ENCODE measurements around the gene SDSL. TPM values are rescaled to one million over a fixed set of nuclear protein-coding genes. Genes with fewer than 3 reads are reported as not detected.

Gene SDSL
- 6.3 and 7.7 TPM in 2 replicates for total RNA-seq

DNA sequence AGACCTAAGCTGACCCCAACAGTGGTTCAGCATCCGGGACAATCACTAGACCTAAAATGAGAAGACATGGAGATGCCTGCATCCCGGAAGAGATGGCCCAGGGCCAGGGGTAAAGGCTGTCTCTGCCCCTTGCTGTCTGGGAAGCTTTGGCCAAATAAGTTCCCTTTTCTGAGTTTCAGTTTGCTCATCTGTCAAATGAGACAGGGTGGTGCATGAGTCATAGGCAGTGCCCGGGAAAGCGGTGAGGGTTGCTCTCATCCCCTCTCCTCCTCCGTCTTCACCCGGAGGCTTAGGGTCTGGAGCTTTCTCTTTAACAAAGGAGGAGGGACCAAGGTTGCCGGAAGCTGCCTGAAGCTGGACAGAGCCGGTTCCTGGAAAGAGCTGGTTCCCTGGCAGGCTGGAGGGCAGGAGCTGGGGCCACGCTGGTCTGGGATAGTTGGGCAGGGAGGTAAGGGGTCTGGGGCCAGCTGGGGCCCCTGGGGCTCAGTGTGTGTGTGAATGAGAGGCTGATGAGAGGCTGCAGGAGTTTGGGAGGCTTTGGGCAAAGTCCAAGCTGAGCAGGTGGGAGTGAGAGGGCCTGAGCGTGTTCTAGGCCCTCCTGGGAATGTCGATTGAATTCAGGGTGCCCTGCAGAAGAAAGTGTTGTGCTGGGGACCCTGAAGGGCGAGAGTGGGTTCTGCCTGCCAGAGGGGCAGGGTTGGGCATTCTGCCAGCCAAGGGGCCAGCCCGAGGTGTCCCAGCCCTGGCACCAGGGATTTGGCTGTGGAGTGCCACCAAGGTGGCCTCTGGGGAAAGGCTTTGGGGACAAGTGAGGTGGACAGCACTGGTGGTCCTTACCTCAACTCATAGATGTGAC, at the start of gene SDSL:
TSS of gene SDSL (plus strand) at position 351 of the 856 bp plus-strand sequence. CDS start 5,603 bp downstream, outside the sequence.

DNA sequence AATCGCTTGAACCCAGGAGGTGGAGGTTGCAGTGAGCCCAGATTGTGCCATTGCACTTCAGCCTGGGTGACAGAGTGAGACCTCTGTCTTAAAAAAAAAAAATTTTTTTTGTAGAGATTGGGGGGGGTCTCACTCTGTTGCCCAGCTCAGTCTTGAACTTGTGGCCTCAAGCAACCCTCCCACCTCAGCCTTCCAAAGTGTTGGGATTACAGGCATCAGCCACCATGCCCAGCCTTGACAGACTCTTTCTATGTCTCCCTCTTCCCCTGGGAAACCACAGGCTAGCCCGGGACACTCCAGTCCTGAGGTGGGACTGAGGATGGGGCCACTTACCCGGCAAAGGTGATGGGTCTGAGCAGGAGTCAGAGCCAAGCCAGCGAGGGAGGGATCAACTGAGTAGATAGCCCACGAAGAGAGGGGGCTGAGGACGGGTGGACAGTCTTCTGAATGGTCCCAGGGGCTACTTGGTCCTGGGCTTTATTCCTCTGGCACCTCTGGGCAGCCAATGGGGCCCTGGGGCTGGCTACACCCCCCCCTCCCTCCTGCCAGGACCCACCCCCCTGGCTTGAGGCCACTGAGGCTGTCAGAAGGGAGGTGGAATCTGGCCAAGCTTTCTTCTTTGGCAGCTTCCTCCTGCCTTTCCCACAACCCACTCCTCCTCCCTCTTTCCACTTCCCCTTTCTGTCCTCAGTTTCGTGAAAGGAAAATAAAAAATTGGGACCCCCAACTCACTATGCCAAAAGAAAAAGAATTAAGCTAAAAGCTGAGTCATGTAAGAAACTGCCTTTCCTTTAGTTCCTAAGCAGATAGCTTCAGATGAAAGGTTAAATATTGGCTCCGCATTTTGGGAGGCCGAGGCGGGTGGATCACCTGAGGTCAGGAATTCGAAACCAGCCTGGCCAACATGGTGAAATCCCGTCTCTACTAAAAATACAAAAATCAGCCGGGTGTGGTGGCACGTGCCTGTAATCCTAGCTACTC, 18.5 kb upstream of the SDSL start, which contains the start of gene SDS:
TSS of gene SDS (minus strand) at position 453 of the 981 bp plus-strand sequence. CDS start 4,179 bp downstream, outside the sequence.

GRCh38 chr12:113471619-113472171, 49.5 kb downstream of the SDSL start, which contains the start of gene LHX5:
LHX5 (minus strand) TSS chr12:113471871; CDS start chr12:113471498, 373 bp downstream.

Other genes with a start within 250 kb of the SDSL start
- gene DDX54, start 236.9 kb upstream of the SDSL start, total RNA-seq = 83.5 and 87.7 TPM in 2 replicates
- 32.9 and 48.1 TPM in 2 replicates for gene RITA1, start 236.7 kb upstream of the SDSL start, total RNA-seq
- gene TPCN1, start 200.9 kb upstream of the SDSL start, total RNA-seq = 7.3 and 14.1 TPM in 2 replicates
- 37.6 and 45.6 TPM in 2 replicates for gene SLC8B1, start 87.3 kb upstream of the SDSL start, total RNA-seq
- gene PLBD2, start 63.8 kb upstream of the SDSL start, total RNA-seq = 28.2 and 35.5 TPM in 2 replicates
- not detected in 2 replicates for gene SDS, start 18.5 kb upstream of the SDSL start, total RNA-seq
- gene LHX5, start 49.5 kb downstream of the SDSL start, total RNA-seq = not detected in 2 replicates

Data from mammary microvascular endothelial cell (primary cell).